NCI-H69 (cell line): ENCODE results near the gene SHCBP1L.

ENCODE experiments used
- DNase-seq: peaks from one replicate; lab custom pipeline; 2025; lab: John Stamatoyannopoulos, UW

The SHCBP1L gene

DNA sequence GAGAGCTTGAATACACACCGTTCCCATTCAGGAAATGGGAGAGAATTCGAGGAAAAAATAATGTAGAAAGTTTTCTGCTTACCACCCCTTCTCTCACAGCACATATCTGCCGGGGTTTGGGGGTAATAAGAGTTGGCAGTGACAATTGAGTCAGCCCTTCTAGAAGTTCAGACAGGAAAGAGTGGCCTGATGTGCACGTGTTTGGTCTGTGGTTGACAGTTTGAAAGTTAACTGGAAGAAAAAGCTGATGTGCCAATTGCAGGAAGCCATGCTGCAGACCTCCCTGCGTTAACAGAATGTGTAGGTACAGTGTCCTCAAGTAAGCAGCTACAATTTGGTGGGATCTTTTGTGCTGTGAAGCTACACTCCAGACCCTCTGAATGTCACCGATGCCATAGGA is 63.0 kb downstream of the SHCBP1L start:
- DNase-seq, result peak; percentile 31

DNA sequence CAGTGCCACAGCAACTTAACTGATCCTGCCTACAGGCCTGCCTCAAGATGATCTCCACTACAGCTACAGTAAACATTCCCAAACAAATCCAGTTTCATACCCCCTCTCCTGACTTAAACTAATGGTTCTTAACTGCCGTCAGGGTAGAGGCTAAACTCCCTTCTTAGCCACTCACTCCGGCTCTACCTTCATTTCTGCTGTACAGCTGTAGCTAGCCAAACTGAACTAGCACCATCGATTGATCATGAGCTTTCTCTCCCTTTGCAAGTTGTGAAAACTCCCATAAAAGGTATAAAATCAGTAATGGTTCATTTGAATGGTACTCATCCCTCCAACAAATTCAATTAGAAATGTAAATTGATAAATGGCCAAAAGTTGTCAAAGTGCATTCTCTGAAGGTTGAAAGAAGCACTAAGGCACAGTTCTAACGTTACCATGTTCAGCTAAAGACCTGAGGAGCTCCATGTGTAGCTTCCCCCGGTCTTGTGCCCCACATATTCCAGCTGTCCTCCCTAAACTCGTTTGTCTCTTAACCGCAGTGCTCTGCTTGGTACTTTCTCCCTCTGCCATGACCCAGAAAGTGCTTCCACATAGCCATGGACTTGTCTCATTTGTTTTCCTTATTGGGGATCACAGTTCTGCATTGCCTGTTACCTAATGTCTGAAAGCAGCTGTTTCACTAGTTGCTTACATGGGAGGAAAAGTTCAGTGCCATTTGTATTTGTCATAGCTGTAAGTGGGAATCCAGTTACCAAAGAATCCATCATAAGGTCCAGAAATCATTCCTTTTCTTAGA is 64.0 kb downstream of the SHCBP1L start:
- peak; percentile 25 for DNase-seq

DNA sequence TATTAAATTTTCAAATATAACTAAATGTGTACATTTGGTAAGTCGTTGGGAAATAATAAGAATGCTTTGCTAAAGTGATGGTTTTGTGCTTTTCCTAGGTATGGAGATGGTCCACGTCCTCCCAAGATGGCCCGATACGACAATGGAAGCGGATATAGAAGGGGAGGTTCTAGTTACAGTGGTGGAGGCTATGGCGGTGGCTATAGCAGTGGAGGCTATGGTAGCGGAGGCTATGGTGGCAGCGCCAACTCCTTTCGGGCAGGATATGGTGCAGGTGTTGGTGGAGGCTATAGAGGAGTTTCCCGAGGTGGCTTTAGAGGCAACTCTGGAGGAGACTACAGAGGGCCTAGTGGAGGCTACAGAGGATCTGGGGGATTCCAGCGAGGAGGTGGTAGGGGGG is 66.0 kb downstream of the SHCBP1L start:
- no peak for DNase-seq

DNA sequence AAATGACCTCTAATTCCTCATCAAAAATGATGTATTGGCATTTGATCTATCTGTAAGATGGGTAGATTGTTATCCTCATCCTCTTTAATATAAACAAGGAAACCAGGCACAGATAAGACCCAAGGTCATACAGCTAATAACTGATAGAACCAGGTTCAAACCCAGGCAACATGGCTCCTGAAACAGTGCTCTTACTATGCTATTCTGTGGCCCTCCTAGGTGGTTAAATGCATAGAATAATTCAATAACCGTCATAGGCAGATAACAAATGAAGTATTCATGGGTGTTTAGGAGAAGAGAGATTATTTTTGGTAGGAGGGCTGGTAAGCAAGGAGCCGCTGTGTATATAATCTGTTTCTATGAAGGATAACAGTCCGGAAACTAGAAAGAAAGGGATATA is 67.4 kb downstream of the SHCBP1L start:
- DNase-seq, result no peak

DNA sequence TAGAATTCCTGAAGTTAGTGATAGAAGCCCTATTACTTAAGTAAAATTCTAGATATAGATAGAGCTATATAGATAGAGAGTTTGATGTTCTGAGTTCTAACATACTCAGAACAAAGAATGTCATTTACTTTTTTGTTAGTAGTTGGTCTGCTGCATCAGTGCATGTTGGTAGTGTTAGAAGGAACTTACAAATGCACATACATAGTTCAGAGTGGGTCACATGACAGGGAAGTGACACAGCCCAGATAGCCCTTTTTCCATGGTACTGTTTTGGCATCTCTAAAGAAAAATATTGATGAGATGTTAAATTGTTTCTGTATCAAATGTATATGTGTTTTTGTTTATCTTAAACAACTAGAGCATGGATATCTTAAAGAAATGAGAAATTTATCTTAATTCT is 68.1 kb downstream of the SHCBP1L start:
- no peak for DNase-seq

DNA sequence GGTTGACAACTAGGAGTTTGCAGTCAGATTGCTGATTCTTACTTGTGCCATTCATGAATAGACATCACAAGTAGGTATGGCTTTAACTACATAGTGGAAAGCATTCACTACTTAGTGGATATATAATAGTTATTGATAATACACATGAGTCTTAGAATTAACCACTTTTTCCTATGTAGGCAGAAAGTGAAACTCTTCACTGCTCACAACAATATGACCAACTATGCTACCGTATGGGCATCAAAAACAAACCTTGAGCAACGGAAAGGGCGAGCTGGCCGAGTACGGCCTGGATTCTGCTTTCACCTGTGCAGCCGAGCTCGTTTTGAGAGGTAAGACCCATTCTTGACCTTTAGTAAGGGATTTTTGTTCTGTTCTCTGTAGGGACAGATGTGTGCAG is 75.1 kb downstream of the SHCBP1L start:
- no peak for DNase-seq

DNA sequence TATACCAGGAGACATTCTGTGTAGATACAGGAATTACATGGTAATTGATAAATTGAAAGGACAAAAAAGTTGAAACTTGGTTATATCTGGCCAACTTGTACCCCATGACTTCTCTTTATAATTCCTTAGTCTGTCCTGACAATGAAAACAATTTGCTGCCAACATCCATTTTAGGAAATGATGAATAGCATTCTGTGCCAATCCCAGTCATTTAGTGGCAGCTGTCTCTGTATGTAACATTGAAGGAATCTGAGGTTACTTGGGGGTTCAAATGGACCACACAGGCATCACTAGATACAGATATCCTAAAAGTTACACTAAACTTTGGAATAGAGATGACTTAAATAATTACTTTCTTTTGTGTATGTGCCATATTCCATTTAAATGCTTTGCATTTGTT is 75.6 kb downstream of the SHCBP1L start:
- no peak for DNase-seq

DNA sequence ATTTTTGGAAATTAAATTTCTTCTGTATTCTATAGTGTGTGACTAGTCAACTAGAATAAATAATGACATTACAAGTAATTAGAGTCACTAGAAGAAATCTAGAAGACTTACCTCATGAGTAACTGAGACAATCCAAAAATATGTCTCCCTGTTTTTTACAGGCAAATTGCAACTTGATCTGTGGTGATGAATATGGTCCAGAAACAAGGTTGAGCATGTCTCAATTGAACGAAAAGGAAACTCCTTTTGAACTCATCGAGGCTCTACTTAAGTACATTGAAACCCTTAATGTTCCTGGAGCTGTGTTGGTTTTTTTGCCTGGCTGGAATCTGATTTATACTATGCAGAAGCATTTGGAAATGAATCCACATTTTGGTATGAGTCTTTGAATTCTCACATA is 77.1 kb downstream of the SHCBP1L start:
- DNase-seq, result no peak

DNA sequence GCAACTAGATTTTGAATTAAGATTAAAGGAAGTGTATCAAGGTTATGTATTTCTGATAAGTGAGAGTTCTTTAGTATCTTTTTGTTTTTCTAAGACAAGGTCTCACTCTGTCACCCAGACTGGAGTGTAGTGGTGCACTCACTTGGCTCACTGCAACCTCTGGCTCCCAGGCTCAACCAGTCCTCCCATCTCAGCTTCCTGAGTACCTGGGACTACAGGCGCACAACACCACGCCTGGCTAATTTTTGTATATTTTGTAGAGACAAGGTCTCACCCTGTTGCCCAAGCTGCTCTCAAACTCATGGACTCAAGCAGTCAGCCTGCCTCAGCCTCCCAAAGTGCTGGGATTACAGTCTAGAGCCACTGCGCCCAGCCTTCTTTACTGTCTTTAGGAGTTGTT is 80.1 kb downstream of the SHCBP1L start:
- DNase-seq, result no peak

DNA sequence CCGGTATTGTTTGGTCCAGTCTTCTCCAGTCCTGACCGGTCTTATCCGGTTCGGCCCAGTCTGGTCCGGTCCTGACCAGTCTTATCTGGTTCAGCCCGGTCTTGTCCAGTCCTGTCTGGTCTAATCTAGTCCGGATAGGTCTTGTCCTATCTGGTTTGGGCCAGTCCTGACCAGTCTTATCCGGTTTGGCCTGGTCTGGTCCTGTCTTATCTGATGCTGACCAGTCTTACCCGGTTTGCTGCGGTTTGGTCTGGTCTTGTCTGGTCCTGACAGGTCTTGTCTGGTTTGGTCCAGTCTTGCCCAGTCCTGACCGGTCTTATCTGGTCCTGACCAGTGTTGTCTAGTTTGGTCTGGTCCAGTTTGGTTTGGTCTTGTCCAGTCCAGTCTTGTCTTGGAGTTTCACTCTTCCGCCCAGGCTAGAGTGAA is 83.7 kb downstream of the SHCBP1L start:
- no peak for DNase-seq

DNA sequence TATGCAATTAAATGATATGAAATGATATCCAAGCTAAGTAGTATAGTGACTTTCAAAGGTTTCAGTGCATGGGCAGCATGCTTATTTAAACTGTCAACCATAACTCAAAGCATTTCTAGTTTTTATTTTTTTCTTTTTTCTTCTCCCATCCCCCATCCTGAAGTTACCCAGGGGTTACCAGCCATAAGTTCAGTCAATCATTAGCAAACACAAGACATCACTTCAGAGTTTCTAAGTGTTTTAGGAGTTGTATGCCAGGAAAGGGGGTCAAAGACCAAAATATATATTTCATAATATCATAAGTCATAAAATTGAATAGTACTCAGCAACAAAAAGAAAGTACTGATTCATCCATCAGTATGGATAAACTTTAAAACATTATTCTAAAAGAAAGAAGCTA is 85.1 kb downstream of the SHCBP1L start:
- no peak for DNase-seq

DNA sequence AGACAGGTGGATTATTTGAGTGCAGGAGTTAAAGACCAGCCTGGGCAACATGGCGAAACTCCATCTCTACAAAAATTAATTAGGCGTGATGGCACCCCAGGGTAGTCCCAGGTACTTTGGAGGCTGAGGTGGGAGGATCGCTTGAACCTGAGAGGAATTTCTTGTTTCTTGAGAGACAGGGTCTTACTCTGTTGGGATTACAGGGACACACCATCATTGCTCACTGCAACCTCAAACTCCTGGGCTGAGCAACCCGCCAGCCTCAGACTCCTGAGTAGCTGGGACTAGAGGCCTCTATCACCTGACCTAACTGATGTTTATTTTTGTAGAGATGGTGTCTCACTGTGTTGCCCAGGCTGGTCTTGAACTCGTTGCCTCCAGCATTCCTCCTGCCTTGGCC is 89.0 kb downstream of the SHCBP1L start:
- DNase-seq, result no peak

DNA sequence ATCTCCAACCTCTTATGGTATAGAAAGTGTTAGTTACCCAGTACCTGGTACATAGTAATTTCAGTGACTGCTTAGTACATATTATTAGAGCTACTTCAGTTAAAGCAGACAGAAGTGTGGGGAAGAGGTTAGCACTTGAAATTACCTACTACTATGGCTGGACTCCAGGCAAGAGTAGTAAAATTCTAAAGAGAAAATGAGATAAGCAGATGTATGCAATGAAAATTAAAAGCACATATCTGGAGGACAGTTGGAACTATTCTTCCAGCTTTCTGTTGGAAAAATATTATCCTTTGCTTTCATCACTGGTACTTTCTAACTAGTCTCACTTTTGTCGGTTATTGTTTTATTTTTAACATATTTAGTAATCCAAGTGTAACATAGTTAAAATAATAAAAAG is 90.1 kb downstream of the SHCBP1L start:
- DNase-seq, result no peak

DNA sequence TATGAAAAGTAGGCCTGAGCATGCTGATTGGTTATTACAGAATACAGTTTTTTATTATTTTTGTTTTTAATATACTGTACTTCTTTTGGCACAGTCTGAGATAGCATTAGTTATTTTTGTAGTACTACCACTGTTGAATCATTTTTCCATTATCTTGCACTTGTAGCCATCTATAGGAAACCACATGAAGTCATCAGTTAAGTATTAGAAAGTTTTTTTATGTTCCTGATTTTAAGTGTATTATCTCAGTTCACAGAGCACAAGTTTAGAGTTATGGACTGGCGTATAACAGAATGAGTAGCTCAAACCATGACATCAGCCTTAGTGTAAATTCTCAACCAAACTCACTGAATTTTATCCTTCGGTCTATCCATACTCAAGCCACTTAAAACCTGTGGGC is 91.0 kb downstream of the SHCBP1L start:
- no peak for DNase-seq

DNA sequence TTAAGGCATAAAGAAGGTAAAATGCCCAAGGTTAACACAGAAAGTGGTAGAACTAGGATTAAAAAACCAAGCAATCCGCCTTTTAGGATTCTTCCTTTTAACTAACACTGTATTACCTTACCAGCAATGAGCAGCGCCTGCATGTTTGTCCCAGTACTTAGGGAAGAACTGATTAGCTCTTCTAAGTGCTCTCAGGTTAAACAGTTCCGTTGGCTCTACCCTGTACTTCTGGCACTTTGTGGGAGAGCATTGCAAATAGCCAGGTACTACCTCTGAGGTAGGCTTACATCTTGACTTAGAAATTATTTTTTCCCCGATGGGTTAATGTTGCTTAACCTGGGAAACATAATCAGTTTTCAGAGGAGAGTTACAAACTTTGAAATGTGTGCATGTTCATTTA is 92.3 kb downstream of the SHCBP1L start:
- DNase-seq, result no peak

DNA sequence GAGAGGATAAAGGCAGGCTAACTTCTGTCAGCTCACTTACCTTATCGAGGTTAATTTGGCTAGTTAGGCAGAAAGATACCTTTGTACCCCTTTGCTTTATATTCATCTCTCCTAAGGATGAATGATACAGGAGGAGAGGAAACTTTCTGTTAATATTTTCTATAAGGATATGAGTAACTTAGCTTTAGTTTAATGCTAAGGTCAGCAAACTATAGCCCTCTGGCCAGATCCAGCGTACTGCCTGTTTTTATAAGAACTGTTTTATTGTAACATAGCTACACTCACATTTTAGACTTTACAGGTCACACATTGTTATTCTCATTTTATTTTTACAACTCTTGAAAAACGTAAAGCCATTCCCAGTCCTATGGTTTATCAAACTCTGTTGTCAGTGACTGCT is 95.8 kb downstream of the SHCBP1L start:
- no peak for DNase-seq

DNA sequence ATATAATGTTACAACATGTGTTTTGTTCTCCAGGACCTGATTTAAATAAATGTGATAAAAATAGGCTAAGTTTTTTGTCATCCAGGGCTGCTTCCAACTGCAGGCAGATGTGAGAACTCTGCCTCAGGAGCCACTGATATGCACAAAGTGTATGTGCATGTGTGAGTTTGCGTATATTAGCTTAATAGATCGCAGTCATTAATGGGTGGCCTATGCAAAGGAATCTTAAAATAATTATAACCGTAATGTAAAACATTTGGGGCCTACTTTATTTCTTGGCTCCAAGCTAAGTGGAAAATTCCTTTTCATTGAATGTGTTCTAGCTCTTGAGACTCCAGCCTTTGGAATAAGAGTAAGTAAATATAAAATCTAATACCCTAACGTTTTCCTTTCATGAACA is 97.1 kb downstream of the SHCBP1L start:
- DNase-seq, result no peak

DNA sequence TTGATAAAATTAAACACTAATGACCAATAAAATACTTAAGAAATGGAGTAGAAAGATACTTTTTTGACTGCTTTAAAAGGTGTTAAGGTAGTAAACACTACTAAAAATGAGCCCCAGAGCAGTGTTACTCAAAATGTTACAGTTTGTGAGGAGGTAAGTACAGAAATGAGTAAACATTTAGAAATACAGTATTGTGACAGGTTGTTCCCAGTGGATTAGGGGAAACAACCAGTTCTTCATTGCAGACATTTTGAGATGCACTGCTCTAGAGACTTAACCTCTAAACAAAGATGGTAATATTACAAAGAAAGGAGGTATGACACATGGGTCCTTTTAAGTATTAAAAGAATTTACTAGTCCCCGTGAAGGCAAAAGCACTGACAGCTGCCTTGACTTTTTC is 101.1 kb downstream of the SHCBP1L start:
- DNase-seq, result no peak

DNA sequence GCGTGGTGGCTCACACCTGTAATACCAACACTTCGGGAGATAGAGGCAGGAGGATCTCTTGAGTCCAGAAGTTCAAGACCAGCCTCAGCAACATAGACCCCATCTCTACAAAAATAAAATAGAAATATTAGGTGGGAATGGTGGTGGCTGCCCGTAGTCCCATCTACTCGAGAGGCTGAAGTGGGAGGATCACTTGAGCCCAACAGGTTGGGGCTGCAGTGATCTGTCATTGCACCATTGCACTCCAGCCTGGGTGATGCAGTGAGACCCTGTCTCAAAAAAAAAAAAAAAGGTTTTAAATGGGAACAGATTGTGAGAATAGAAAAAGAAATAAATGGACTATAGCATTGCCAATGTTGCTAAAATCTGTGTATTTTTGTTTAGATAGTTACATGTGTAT is 102.6 kb downstream of the SHCBP1L start:
- DNase-seq, result no peak
